Panc1 (cell line): ENCODE data around the gene GEMIN4.

Source experiments
- POLR2AphosphoS5 ChIP-seq: IDR thresholded peaks from 2 replicates; pipeline ENCODE4 v1.6.1; 2012; ENCODE audit warnings: mild to moderate bottlenecking, low read depth, low read length, moderate library complexity
- SIN3A ChIP-seq: IDR thresholded peaks from 2 replicates; pipeline ENCODE4 v1.6.1; 2012; ENCODE audit warnings: low read depth, mild to moderate bottlenecking, low read length, moderate library complexity, borderline replicate concordance; ENCODE audit not compliant: insufficient read depth
- TCF7L2 ChIP-seq: IDR thresholded peaks from 2 replicates; pipeline ENCODE4 v1.6.1; 2011; ENCODE audit warnings: mild to moderate bottlenecking, low read depth, low read length, inconsistent platforms
- TF ChIP-seq, protein P1 (sequence below): fragments of 450-650 bp; IDR thresholded peaks from 2 replicates; pipeline ENCODE4 v1.5.1; 2017; ENCODE audit warnings: mild to moderate bottlenecking
- TF ChIP-seq, protein P2 (sequence below), 2 experiments: IDR thresholded peaks; 2 replicates each; pipeline ENCODE4 v1.6.1; 2011 to 2012; ENCODE audit warnings: low read depth in 2 of 2, control low read depth in 1 of 2, low read length in 1 of 2, mild to moderate bottlenecking in 1 of 2, moderate library complexity in 1 of 2; ENCODE audit not compliant: insufficient read depth in 1 of 2

DNA sequence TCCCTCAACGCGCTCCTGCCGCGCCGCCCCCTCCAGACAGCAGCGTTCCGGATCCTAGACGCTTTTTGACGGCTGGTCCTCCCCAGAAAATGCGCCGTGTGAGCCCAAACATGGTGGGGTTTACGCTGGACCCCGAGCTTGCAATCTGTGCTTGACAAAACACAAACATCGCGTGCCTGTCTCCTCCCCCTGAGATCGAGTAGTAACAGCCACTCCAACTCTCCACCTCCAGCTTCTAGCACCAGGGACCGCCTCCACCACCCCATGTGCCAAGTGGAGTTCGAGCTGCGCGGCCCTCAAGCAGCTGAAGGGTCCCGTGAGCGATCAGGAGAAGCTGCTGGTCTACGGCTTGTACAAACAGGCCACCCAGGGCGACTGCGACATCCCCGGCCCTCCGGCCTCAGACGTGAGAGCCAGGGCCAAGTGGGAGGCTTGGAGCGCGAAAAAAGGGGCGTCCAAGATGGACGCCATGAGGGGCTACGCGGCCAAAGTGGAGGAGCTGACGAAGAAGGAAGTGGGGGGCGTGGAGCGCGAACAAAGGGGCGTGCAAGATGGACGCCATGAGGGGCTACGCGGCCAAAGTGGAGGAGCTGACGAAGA is 656 bp upstream of the GEMIN4 start:
- TF ChIP-seq, protein P1, sequence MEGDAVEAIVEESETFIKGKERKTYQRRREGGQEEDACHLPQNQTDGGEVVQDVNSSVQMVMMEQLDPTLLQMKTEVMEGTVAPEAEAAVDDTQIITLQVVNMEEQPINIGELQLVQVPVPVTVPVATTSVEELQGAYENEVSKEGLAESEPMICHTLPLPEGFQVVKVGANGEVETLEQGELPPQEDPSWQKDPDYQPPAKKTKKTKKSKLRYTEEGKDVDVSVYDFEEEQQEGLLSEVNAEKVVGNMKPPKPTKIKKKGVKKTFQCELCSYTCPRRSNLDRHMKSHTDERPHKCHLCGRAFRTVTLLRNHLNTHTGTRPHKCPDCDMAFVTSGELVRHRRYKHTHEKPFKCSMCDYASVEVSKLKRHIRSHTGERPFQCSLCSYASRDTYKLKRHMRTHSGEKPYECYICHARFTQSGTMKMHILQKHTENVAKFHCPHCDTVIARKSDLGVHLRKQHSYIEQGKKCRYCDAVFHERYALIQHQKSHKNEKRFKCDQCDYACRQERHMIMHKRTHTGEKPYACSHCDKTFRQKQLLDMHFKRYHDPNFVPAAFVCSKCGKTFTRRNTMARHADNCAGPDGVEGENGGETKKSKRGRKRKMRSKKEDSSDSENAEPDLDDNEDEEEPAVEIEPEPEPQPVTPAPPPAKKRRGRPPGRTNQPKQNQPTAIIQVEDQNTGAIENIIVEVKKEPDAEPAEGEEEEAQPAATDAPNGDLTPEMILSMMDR: no peak
- TF ChIP-seq, protein P2, sequence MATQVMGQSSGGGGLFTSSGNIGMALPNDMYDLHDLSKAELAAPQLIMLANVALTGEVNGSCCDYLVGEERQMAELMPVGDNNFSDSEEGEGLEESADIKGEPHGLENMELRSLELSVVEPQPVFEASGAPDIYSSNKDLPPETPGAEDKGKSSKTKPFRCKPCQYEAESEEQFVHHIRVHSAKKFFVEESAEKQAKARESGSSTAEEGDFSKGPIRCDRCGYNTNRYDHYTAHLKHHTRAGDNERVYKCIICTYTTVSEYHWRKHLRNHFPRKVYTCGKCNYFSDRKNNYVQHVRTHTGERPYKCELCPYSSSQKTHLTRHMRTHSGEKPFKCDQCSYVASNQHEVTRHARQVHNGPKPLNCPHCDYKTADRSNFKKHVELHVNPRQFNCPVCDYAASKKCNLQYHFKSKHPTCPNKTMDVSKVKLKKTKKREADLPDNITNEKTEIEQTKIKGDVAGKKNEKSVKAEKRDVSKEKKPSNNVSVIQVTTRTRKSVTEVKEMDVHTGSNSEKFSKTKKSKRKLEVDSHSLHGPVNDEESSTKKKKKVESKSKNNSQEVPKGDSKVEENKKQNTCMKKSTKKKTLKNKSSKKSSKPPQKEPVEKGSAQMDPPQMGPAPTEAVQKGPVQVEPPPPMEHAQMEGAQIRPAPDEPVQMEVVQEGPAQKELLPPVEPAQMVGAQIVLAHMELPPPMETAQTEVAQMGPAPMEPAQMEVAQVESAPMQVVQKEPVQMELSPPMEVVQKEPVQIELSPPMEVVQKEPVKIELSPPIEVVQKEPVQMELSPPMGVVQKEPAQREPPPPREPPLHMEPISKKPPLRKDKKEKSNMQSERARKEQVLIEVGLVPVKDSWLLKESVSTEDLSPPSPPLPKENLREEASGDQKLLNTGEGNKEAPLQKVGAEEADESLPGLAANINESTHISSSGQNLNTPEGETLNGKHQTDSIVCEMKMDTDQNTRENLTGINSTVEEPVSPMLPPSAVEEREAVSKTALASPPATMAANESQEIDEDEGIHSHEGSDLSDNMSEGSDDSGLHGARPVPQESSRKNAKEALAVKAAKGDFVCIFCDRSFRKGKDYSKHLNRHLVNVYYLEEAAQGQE (IDR thresholded peaks at IDR 0.05; ENCODE audit: insufficient read depth in 1 of 2, low read depth in 2 of 2, low read length in 1 of 2): no peak
- TF ChIP-seq SIN3A (no peak), POLR2AphosphoS5 (no peak), TCF7L2 (no peak)
